Amniotic epithelial cell (primary cell): ENCODE data around the gene L3MBTL3.

Experiments
- DNase-seq: peaks from one replicate; pipeline ENCODE4 v3.0.0-alpha.2; 2010; ENCODE audit warnings: low read depth

The L3MBTL3 gene

DNA sequence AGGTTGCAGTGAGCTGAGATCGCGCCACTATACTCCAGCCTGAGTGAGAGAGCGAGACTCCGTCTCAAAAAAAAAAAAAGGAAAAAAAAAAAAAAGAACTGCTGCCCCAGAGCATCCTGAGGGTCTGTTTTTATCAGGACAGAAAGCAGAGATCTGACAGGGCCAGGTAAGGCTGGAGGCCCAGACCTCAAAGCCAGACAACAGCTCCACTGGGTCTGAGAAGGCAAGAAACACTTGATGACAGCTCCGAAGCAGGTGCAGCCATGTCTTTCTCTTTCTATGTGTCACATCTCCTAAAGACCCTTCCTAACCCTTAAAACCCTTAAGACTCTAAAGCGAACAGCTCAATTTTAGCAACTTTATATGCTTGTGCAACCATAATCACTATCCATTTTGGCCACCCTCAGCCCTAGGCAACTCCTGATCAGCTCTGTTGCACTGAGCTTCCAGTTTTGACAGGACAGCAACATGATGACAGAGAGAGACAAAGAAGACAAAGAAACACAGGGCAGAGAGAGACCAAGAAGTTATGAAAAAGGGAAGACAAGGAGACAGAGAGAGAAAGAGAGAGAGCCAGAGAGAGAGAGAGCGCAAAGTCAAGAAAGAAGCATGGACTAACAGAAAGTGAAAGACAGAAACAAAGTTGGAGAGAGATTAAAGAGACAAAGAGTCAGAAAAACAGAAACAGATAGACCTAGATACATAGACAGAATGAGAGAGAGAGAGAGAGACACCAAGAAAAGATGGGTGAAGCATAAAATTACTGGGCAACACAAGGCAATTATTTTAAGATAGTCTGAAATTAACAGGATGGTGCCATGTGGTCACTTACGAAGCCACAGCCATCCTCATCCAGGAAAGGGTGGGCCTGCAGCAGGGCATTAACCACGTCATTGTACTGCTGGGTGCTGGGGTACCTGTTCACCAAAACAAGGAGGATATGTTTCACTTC is 165.2 kb downstream of the L3MBTL3 start:
- DNase-seq, result no peak

DNA sequence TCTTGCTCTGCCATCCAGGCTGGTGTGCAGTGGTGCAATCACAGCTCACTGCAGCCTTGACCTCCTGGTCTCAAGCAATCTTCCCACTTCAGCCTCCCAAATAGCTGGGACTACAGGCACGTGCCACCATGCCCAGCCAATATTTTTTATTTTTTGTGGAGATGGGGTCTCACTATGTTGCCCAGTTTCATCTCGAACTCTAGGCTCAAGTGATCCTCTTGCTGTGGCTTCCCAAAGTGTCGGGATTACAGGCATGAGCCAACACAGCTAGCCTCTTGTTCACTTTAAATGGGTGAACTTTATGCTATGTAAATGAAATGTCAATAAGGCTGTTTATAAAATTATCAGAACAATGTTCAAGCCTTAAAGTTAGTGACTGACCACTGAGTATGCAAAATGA is 167.3 kb downstream of the L3MBTL3 start:
- no peak for DNase-seq

DNA sequence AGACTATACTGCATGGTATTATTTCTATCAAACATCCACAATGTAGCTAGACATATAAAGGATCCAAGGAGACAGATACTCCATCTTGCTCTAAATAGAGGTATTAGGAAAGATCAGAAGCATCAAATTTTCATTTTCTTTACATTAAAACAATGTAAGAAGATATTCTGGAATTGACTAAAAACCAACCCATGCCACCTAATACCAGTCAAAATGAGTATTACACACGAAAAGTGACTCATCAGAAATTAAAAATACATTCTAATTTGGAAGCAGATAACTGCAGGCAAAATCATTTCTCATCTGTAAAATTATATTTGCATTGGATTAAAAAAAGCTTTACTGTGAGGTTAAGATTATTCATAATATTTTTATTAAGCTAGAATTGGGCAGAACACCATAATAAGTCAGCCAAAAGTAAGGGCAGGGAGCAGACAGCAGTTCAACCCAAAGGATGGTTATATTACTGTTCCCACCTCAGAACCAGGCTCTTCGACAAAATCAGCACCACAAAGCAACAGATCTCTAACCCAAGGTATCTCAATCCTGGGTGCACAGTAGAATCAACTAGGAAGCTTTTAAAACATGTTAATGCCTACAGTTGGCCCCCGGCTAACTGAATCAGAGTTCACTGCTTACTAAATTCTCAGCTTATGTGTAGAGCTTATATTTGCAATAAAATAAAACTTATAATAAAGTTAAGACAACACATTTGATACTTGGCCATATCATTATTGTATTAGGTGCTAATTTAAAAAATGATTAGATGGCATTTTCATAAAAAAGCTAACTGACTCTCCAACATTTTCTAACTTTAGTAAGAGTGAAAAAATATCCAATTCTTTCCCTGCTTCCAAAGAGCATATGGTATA is 169.2 kb downstream of the L3MBTL3 start:
- DNase-seq, result no peak

DNA sequence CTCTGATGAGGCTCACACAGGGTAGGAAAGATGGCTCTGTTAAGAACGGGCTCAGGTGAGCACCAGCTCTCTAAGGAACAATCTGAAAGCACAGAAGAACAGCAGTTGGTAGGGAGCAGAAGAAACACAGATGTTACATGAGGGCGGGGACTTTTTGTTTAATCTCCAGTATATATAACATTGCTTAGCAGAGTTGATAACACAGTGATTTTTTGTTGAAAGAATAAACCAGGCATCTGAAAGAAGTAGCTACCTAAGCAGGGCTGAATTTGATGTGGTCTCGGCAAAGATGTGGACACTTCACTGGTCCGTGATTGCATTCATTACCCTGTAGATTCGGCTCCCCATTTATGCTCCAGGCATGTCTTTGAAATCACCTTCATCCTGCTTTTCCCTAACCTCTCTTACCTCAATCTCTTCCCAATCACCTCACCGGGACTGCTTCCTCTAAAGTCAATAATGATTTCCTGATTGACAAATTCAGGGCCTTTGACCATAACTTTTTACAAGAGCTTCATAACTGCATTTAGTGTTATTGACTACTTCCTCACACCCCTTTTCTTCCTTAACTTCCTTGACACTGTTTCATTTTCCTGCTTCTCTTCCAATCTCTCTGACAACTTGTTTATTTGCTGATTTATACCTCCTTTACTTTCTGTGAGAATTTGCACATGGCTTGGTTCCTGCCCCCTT is 170.0 kb downstream of the L3MBTL3 start:
- DNase-seq, result no peak

DNA sequence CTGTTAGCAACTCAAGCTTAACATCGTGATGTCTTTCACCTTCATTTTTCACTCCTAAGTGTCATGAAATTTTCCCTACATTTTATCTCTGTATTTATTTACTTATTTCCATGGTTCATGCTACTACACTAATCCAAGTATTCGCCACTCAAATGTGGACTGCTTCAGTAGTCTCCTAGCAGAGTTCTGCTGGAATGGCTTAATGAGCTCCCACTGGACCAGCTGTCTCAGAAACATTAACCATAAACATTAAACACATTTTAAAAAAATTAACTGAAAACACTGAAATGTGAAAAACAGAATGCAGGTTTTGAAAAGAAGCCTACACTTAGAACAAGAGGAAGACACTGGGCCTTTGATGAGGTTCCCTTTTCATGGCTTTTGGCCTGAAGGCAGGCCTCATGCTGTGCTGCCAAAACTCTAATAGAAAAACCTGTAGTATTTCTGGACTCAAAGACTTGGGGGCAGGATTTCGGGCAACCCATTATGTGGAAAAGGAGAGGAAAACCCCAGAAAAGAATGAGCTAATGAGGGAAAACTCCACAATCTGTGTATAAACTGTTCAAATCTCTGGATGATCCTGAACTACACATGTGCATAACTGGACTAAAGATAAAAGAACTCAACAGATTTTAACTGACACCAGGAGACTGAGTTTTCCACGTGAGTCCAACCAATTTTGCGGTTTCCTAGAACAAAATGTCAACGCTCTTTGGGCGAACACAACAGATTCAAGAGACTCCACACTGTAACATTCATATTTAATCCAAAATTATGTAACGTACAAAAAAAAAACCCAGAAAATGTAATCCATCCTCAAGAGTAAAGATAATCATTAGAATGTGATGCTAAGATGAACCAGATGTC is 171.4 kb downstream of the L3MBTL3 start:
- no peak for DNase-seq
